Adrenal gland (tissue), 12 donors: ENCODE measurements around the gene SGIP1. TPM values are rescaled to one million over a fixed set of nuclear protein-coding genes. Genes with fewer than 3 reads are reported as not detected.
A peak's percentile ranks its signal among the peaks of the same experiment; 100 is the strongest.

Experiments
- DNase-seq, 7 donors: peaks; one replicate each; pipeline ENCODE4 v3.0.0-alpha.2; 2019 to 2020
- H3K27ac ChIP-seq, 5 donors: fragments of 200-600 bp; sonication (generic) in 4 of 5; 1 replicate in 3 of 5; 2 replicates in 2 of 5; pipeline versions ENCODE4 v1.5.1 to v1.8.0; 2016 to 2020; ENCODE audit warnings: mild to moderate bottlenecking in 1 of 5
- H3K27me3 ChIP-seq: fragments of 200-600 bp; 2 replicates; pipeline ENCODE4 v1.8.0; 2021
- H3K36me3 ChIP-seq, 2 donors: fragments of 200-600 bp; replicated peaks in 1 of 2; 1 replicate in 1 of 2; 2 replicates in 1 of 2; pipeline versions ENCODE4 v1.5.1 to v1.8.0; 2018 to 2022
- H3K4me1 ChIP-seq, 2 donors: fragments of 200-600 bp; replicated peaks in 1 of 2; 1 replicate in 1 of 2; 2 replicates in 1 of 2; pipeline versions ENCODE4 v1.5.1 to v1.8.0; 2018 to 2021
- H3K4me3 ChIP-seq, 4 donors: fragments of 200-600 bp; sonication (generic) in 3 of 4; one replicate each; pipeline ENCODE4 v1.5.1; 2016 to 2018
- H3K9me3 ChIP-seq, 3 donors: fragments of 200-600 bp; sonication (generic) in 1 of 3; replicated peaks in 1 of 3; 1 replicate in 2 of 3; 2 replicates in 1 of 3; pipeline versions ENCODE4 v1.5.1 to v1.8.0; 2016 to 2021
- POLR2A ChIP-seq, 2 donors: fragments of 450-650 bp; IDR thresholded peaks; one replicate each; pipeline ENCODE4 v1.6.1; 2017; ENCODE audit warnings: antibody characterized with exemption in 2 of 2, mild to moderate bottlenecking in 2 of 2, moderate library complexity in 1 of 2
- WGBS, 4 donors: extraction: QIAGEN DNeasy Blood & Tissue Kit in 2 of 4; methylation state at CpG; one replicate each; pipeline versions ENCODE4 v1.1.5 to v1.1.7; 2013 to 2017; 5-methylcytosine and 5-hydroxymethylcytosine counted together
- intact Hi-C, 2 donors: fragments of 100-400 bp; cut with DNase I; formaldehyde crosslinking; loops; one replicate each; pipeline versions ENCODE4 v1.14.1 to v1.15.0; 2022 to 2023
- polyA plus RNA-seq, 3 donors: library from polyadenylated mRNA; stranded (reverse); fragments of 200-250 nt in 2 of 3; fragments of 350-450 nt in 1 of 3; fragmentation: Illumina TruSeq in 1 of 3; extraction: RNeasy Lipid Tissue Mini Kit (QIAGEN cat#74804) in 1 of 3; gene quantifications; one replicate each; pipeline ENCODE4 v1.2.3, GENCODE V29; 2013 to 2014
- total RNA-seq, 9 donors: library from RNA; depleted of rRNA in 4 of 9; stranded (reverse); fragments of >200 nt in 4 of 9; fragments of 120-200 nt in 1 of 9; fragmentation: NEBNext Ultra II Directional in 1 of 9; extraction: Animal tissue kit (Norgen Biotek cat#: 25700) in 1 of 9; gene quantifications; one replicate each; pipeline versions ENCODE4 v1.1.0 to v1.2.4, GENCODE V29; 2013 to 2023
- TF ChIP-seq, protein P1 (sequence below), 6 experiments: fragments of 450-650 bp in 4 of 6; fragments of 200-600 bp in 2 of 6; sonication (generic) in 1 of 6; IDR thresholded peaks; 1 replicate in 5 of 6; 2 replicates in 1 of 6; pipeline versions ENCODE4 v1.5.1 to v1.8.0; 2016 to 2021; ENCODE audit warnings: antibody characterized with exemption in 6 of 6, mild to moderate bottlenecking in 2 of 6, moderate library complexity in 1 of 6
- donor health status: healthy with polysubstance abuse.
- donor health status: Bipolar disorder and iron deficiency.
- donor health status: DM: yes; HTN: yes; CAD: no.
- donor health status: DM: no; HTN: no; CAD: no.
- donor health status: DM: no; HTN: no; CAD: no.
- donor health status: DM: yes; HTN: yes; CAD: no.

SGIP1 gene
- total and polyA plus RNA-seq, 12 donors: 0.52 to 8.4 (median 1.9) TPM; not detected in 1

DNA sequence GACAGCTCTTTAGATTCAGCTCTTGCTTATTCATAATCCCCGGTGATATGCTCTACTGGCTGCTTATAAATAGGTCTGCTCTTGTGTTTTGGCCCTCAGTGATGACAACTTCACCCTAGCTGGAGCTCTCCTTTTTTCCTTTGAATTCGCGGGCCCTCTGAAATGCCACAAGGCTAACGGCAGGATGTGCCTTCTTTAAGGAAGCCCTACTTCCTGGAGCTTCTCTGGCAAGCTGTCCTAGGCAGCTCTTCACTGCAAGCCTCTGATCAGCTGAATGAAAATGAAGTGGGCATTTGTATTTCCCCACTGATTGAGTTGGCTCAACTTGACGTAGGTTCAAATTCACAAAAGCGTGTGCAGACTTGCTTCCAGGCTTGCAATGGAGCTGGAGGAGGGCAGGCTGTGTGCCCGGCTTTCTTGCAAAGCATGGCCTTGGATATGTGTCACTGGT is 22.2 kb downstream of the SGIP1 start:
- no peaks in the 10 kb centered on the region for H3K9me3 ChIP-seq
- H3K4me1 ChIP-seq: no peaks in the 10 kb centered on the region
- no peaks in the 10 kb centered on the region for H3K36me3 ChIP-seq
- H3K4me3 ChIP-seq: no peak overlapping the region
- 51 to 66% (median 59%) methylated on average over 7 of the region's 7 CpGs for WGBS, 4 donors
- intact Hi-C loops: no loop called here
- no peak for DNase-seq
- TF ChIP-seq, protein P1, sequence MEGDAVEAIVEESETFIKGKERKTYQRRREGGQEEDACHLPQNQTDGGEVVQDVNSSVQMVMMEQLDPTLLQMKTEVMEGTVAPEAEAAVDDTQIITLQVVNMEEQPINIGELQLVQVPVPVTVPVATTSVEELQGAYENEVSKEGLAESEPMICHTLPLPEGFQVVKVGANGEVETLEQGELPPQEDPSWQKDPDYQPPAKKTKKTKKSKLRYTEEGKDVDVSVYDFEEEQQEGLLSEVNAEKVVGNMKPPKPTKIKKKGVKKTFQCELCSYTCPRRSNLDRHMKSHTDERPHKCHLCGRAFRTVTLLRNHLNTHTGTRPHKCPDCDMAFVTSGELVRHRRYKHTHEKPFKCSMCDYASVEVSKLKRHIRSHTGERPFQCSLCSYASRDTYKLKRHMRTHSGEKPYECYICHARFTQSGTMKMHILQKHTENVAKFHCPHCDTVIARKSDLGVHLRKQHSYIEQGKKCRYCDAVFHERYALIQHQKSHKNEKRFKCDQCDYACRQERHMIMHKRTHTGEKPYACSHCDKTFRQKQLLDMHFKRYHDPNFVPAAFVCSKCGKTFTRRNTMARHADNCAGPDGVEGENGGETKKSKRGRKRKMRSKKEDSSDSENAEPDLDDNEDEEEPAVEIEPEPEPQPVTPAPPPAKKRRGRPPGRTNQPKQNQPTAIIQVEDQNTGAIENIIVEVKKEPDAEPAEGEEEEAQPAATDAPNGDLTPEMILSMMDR (IDR thresholded peaks at IDR 0.05): no peak
- TF ChIP-seq POLR2A (IDR thresholded peaks at IDR 0.05): no peak
- H3K27ac ChIP-seq: no peak overlapping the region
- H3K27me3 ChIP-seq: no peaks in the 10 kb centered on the region

DNA sequence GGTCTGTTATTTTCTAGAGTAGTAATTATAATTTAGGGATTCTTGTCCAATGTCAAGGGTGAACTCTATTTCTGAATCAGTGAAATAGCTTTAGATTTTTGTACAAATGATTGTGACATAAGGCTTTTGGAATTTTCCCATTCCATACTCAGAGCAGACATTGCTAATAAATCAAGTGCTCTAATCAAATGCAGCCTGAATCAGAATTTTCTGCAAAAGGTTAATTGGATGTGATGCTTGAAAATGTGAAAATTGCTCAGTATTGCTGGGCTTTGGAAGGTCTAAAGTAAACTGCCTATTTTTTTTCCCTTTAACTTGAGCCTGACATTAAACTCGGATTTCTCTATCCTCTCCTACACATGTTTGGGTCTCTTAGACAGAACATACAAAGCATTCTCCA is 23.2 kb downstream of the SGIP1 start:
- no peak for TF ChIP-seq POLR2A (IDR thresholded peaks at IDR 0.05)
- TF ChIP-seq, protein P1 (IDR thresholded peaks at IDR 0.05): no peak
- intact Hi-C loops: no loop called here
- WGBS, 4 donors: 49 to 68% (median 64%) methylated on average over 1 of the region's 1 CpG
- H3K27ac ChIP-seq: no peak overlapping the region
- H3K4me3 ChIP-seq: no peak overlapping the region
- H3K27me3 ChIP-seq: no peaks in the 10 kb centered on the region
- no peaks in the 10 kb centered on the region for H3K4me1 ChIP-seq
- DNase-seq: no peak
- no peaks in the 10 kb centered on the region for H3K9me3 ChIP-seq
- no peaks in the 10 kb centered on the region for H3K36me3 ChIP-seq

DNA sequence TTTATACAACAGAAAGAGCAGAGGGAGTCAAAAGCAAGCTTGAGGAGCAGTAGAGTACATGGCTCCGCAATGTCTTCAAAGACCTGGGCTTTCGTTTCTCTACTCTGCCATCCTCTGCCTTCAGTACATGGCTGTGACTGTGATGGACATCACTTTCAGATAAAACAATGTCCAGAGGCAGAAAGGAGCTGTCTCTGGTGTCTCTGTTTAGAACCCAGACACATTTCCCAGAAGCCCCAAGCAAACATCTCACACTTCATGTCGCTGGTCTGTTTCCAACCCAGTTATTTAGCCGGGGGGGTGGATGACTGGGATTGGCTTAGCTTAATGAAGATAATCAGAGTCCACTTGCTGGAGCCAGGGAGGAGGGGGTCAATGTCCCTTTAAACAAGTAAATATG is 25.6 kb downstream of the SGIP1 start:
- Histone ChIP-seq H3K27ac (no peak overlapping the region), H3K4me1 (no peaks in the 10 kb centered on the region), H3K4me3 (no peak overlapping the region), H3K36me3 (no peaks in the 10 kb centered on the region), H3K9me3 (no peaks in the 10 kb centered on the region), H3K27me3 (no peaks in the 10 kb centered on the region)
- intact Hi-C loops: no loop called here
- DNase-seq: no peak
- TF ChIP-seq, protein P1 (IDR thresholded peaks at IDR 0.05): no peak
- TF ChIP-seq POLR2A (IDR thresholded peaks at IDR 0.05): no peak
- WGBS, 4 donors: 83 to 90% (median 86%) methylated on average over 4 of the region's 4 CpGs

DNA sequence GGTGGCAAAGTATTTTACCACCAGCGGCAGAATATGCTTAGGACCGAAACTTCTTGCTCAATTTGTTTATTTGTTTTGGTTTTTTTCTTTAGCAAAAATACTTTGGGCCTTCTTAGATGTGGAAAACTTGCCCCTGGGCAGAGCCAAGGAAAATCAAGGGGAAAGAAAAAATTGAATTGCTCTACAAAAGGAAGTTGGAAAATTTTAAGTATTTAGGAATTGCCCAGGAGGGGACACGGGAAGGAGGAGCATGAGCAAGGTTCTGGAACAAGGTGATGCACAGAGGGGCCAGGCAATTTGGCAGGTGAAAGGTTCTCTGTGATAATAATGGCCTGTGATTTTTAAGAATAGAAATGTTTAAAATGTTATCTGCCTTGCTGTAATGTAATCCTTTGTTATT is 28.6 kb downstream of the SGIP1 start:
- no peak for DNase-seq
- intact Hi-C loops: no loop called here
- 69 to 74% (median 73%) methylated on average over 3 of the region's 3 CpGs for WGBS, 4 donors
- no peaks in the 10 kb centered on the region for H3K27me3 ChIP-seq
- TF ChIP-seq, protein P1 (IDR thresholded peaks at IDR 0.05): no peak
- no peak for TF ChIP-seq POLR2A (IDR thresholded peaks at IDR 0.05)
- H3K9me3 ChIP-seq: no peaks in the 10 kb centered on the region
- no peak overlapping the region for H3K4me3 ChIP-seq
- H3K4me1 ChIP-seq: no peaks in the 10 kb centered on the region
- H3K36me3 ChIP-seq: no peaks in the 10 kb centered on the region
- H3K27ac ChIP-seq: peak overlapping the region in 1 of 5 donors; percentile 28
